ENCODE results near the gene HOXC6.

Gene HOXC6

GRCh38 chr12:54028314-54029201 is at the start of gene HOXC6:
Gene HOXC6 (plus strand): TSS chr12:54028440. CDS start chr12:54028522, 82 bp downstream.
- DNase-seq = no peak

GRCh38 chr12:53978477-53979356 is 49.5 kb upstream of the HOXC6 start:
- DNase-seq = no peak

GRCh38 chr12:53980104-53980801 is 48.0 kb upstream of the HOXC6 start:
- no peak for DNase-seq

GRCh38 chr12:53980802-53981496 is 47.3 kb upstream of the HOXC6 start:
- no peak for DNase-seq

- no peak for DNase-seq
Measured at GRCh38 chr12:53981634-53982565, 46.3 kb upstream of the HOXC6 start.

GRCh38 chr12:53982648-53983567 is 45.3 kb upstream of the HOXC6 start:
- DNase-seq = no peak

- no peak for DNase-seq
Measured at GRCh38 chr12:53983568-53983949, 44.7 kb upstream of the HOXC6 start.

- no peak for DNase-seq
Measured at GRCh38 chr12:53983950-53984572, 44.2 kb upstream of the HOXC6 start.

GRCh38 chr12:53984901-53985691 is 43.1 kb upstream of the HOXC6 start, which contains the start of gene HOXC10:
Gene HOXC10 (plus strand): TSS chr12:53985146. CDS start chr12:53985260, 114 bp downstream.
- peak; percentile 14 for DNase-seq

GRCh38 chr12:53985692-53985993 is 42.6 kb upstream of the HOXC6 start:
- DNase-seq = no peak

GRCh38 chr12:53985994-53986685 is 42.1 kb upstream of the HOXC6 start:
- no peak for DNase-seq

GRCh38 chr12:53986686-53987483 is 41.4 kb upstream of the HOXC6 start:
- DNase-seq = no peak

GRCh38 chr12:53987787-53988230 is 40.4 kb upstream of the HOXC6 start:
- DNase-seq = no peak

- DNase-seq = no peak
Measured at GRCh38 chr12:53988541-53989226, 39.6 kb upstream of the HOXC6 start.

- DNase-seq = no peak
Measured at GRCh38 chr12:53989227-53990113, 38.8 kb upstream of the HOXC6 start.
